SK-N-SH (cell line): ENCODE results near the gene ANK3.

Experiments
- ELF1 ChIP-seq: IDR thresholded peaks from 2 replicates; pipeline ENCODE4 v1.4.0; 2012
- USF2 ChIP-seq: fragments of 150-350 bp; IDR thresholded peaks from 2 replicates; pipeline ENCODE4 v1.6.1; 2017; ENCODE audit warnings: antibody characterized with exemption, low read length, low read depth, borderline replicate concordance
- YY1 ChIP-seq: IDR thresholded peaks from 2 replicates; pipeline ENCODE4 v1.4.0; 2012; ENCODE audit warnings: low read depth, mild to moderate bottlenecking
- TF ChIP-seq, protein P1 (sequence below): fragments of 200-600 bp; sonication (generic); IDR thresholded peaks from 2 replicates; pipeline ENCODE4 v1.6.1; 2017; ENCODE audit warnings: antibody characterized with exemption, mild to moderate bottlenecking, moderate library complexity

- no peak for TF ChIP-seq YY1
- TF ChIP-seq, protein P1, sequence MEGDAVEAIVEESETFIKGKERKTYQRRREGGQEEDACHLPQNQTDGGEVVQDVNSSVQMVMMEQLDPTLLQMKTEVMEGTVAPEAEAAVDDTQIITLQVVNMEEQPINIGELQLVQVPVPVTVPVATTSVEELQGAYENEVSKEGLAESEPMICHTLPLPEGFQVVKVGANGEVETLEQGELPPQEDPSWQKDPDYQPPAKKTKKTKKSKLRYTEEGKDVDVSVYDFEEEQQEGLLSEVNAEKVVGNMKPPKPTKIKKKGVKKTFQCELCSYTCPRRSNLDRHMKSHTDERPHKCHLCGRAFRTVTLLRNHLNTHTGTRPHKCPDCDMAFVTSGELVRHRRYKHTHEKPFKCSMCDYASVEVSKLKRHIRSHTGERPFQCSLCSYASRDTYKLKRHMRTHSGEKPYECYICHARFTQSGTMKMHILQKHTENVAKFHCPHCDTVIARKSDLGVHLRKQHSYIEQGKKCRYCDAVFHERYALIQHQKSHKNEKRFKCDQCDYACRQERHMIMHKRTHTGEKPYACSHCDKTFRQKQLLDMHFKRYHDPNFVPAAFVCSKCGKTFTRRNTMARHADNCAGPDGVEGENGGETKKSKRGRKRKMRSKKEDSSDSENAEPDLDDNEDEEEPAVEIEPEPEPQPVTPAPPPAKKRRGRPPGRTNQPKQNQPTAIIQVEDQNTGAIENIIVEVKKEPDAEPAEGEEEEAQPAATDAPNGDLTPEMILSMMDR = no peak
- TF ChIP-seq ELF1 = no peak
- TF ChIP-seq USF2 = no peak
These were observed 84.2 kb downstream of the ANK3 start for GRCh38 chr10:60305380-60305892.
